NT2/D1 (cell line): ENCODE results near the gene UBXN6.

Experiments used
- SUZ12 ChIP-seq: IDR thresholded peaks from 2 replicates; pipeline ENCODE4 v1.6.1; 2011; ENCODE audit not compliant: insufficient read length, insufficient read depth; ENCODE audit errors: extremely low read depth
- YY1 ChIP-seq: IDR thresholded peaks from 2 replicates; pipeline ENCODE4 v1.6.1; 2011; ENCODE audit not compliant: insufficient read length, insufficient read depth
- ZNF274 ChIP-seq: IDR thresholded peaks from 2 replicates; pipeline ENCODE4 v1.6.1; 2011; ENCODE audit warnings: mild to moderate bottlenecking, low read depth, low read length

GRCh38 chr19:4488496-4488895 lies 30.9 kb upstream of the UBXN6 start:
- TF ChIP-seq YY1: no peak
- TF ChIP-seq SUZ12: no peak
- no peak for TF ChIP-seq ZNF274
